ENCODE data around the gene SERPINA5. TPM values are rescaled to one million over a fixed set of nuclear protein-coding genes. Genes with fewer than 3 reads are reported as not detected.

The SERPINA5 gene
- polyA plus RNA-seq, 2 of the 4 experiments (the other 2 are of a cell fraction), result 0.74 to 0.78 TPM

DNA sequence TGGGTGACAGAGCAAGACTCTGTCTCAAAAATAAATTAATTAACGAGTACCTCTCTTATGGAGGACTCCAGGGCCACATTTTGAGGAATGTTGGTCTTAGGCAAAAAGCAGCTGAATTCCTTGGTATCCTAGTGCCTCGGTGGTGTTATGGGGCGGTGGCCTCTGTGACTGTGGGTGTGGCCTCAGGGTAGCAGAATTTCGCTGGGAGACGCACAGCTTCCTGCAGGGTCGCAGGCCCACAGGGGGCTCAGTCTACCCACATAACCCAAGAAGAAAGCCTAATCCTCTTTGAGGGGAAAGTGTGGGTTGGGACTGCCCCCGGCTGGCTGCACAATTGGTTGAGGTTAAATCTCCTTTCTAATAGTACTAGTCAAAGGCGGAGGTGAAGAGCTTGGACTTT is 31.2 kb upstream of the SERPINA5 start:
- no peak for ATAC-seq
- WGBS (ENCODE audit: missing lambda C conversion rate), result 50% methylated on average over 5 of the region's 8 CpGs
- no peak for FAIRE-seq
- Histone ChIP-seq H3K9me3 (peaks cover 12% of the 10 kb centered on the region; the same call in 1 of the 3 replicates), H3K4me1 (no peaks in the 10 kb centered on the region), H3K4me3 (no peak overlapping the region), H3K27ac (peak overlapping the region; percentile 5 to 65; a peak in 2 of 6 replicates), H3K4me2 (no peak overlapping the region)
- ChIA-PET CTCF (interaction anchor here (0.6 to 3.2 kb wide), 25 partner anchors 10 to 1007 kb away, joined by 3 to 70 read pairs (median 3); partner anchors contain the start of genes SERPINA3 and SERPINA4), POLR2A (no interaction called here)
- DNase-seq (ENCODE audit: low read depth in 1 of 2, low spot score in 1 of 2), result no peak
- TF ChIP-seq CBX8 (IDR thresholded peaks at IDR 0.05) (no peak), REST (IDR thresholded peaks at IDR 0.05) (no peak), BCL3 (IDR thresholded peaks at IDR 0.05) (no peak), RCOR1 (IDR thresholded peaks at IDR 0.05; ENCODE audit: low read depth, low read length) (no peak), ZFP36 (IDR thresholded peaks at IDR 0.05; ENCODE audit: borderline replicate concordance, partially characterized antibody) (no peak), ZSCAN20 (CRISPR knock-in tag; IDR thresholded peaks at IDR 0.05) (no peak), CBX2 (IDR thresholded peaks at IDR 0.05; ENCODE audit: borderline replicate concordance, low read depth) (no peak), HOXB5 (CRISPR knock-in tag; IDR thresholded peaks at IDR 0.05) (no peak), FOSB (CRISPR knock-in tag; IDR thresholded peaks at IDR 0.05) (no peak), TP53 (CRISPR knock-in tag; IDR thresholded peaks at IDR 0.05) (no peak)
- TF ChIP-seq, protein P1, sequence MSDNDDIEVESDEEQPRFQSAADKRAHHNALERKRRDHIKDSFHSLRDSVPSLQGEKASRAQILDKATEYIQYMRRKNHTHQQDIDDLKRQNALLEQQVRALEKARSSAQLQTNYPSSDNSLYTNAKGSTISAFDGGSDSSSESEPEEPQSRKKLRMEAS (IDR thresholded peaks at IDR 0.05), result no peak

DNA sequence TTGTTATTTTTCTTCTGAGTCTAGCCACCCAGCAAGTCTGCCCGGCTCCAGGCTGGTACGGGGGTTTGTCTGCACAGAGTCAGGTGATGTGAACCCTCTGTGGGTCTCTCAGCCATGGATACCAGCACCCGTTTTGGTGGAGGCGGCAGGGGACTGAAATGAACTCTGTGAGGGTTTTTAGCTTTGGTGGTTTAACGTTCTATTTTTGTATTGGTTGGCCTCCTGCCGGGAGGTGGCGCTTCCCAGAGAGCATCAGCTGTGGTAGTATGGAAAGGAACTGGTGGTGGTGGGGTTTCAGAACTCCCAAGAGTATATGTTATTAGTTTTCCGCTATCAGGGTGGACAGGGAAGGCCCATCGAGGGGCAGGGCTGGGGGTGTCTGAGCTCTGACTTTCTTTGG is 25.2 kb upstream of the SERPINA5 start:
- ChIA-PET CTCF (interaction anchor here (1.0 to 1.1 kb wide), 3 partner anchors 11 to 70 kb away, joined by 3 read pairs; no protein-coding TSS in a partner anchor), POLR2A (no interaction called here)
- Histone ChIP-seq H3K9me3 (peaks cover 21% of the 10 kb centered on the region; the same call in 1 of the 3 replicates), H3K4me3 (no peak overlapping the region), H3K4me1 (no peaks in the 10 kb centered on the region), H3K27ac (no peak overlapping the region), H3K4me2 (no peak overlapping the region)
- TF ChIP-seq NR3C1 (IDR thresholded peaks at IDR 0.05), result no peak
- no peak for TF ChIP-seq POLR2A (IDR thresholded peaks at IDR 0.05; ENCODE audit: low read length)
- TF ChIP-seq ZNF302 (CRISPR knock-in tag; IDR thresholded peaks at IDR 0.05), result no peak
- no peak for TF ChIP-seq BHLHE40 (IDR thresholded peaks at IDR 0.05; ENCODE audit: low read depth, low read length)
- no peak for TF ChIP-seq ZC3H11A (IDR thresholded peaks at IDR 0.05)
- TF ChIP-seq CBX8 (IDR thresholded peaks at IDR 0.05), result no peak
- no peak for TF ChIP-seq RCOR1 (IDR thresholded peaks at IDR 0.05; ENCODE audit: low read depth, low read length)
- no peak for TF ChIP-seq NFE2L2 (conservative IDR thresholded peaks at IDR 0.05; ENCODE audit: low read length)
- no peak for TF ChIP-seq HOXB13 (CRISPR knock-in tag; IDR thresholded peaks at IDR 0.05; ENCODE audit: low read depth)
- no peak for TF ChIP-seq JUN (IDR thresholded peaks at IDR 0.05)
- no peak for TF ChIP-seq HES2 (IDR thresholded peaks at IDR 0.05)
- no peak for TF ChIP-seq FOSL2 (IDR thresholded peaks at IDR 0.05)
- TF ChIP-seq FOSL2 (CRISPR knock-in tag; IDR thresholded peaks at IDR 0.05), result no peak
- TF ChIP-seq RNF2 (IDR thresholded peaks at IDR 0.05; ENCODE audit: borderline replicate concordance, low read depth), result no peak
- TF ChIP-seq MYC (IDR thresholded peaks at IDR 0.05; ENCODE audit: borderline replicate concordance, low read length), result no peak
- TF ChIP-seq FOXS1 (CRISPR knock-in tag; IDR thresholded peaks at IDR 0.05), result no peak
- 58% methylated on average over 9 of the region's 9 CpGs for WGBS (ENCODE audit: missing lambda C conversion rate)
- DNase-seq (ENCODE audit: low read depth in 1 of 2, low spot score in 1 of 2) (no peak), ATAC-seq (no peak), FAIRE-seq (no peak)

Data from A549 (cell line).